Panc1 (cell line): ENCODE measurements around the gene SERGEF. TPM values are rescaled to one million over a fixed set of nuclear protein-coding genes. Genes with fewer than 3 reads are reported as not detected.
"Not testable (repeated sequence)": the region's sequence is repeated elsewhere in the genome, so short reads cannot be mapped to it uniquely, and the experiment has no call there.

Source experiments
- ATAC-seq: fragments of 200-7000 bp; cut with Tn5 transposase; 2 replicates; pipeline ENCODE4 v1.9.1; 2020; ENCODE audit warnings: mild to moderate bottlenecking, moderate library complexity
- BruUV-seq: library from RNA; stranded (reverse); fragments of 400-500 nt; replicated peaks from 2 replicates; lab custom pipeline; 2021; lab: Mats Ljungman, UMichigan
- CTCF ChIA-PET: fragments of 300-600 bp; sonication (Branson Sonifier 250); formaldehyde crosslinking; loops from one replicate; lab custom pipeline; 2022; ENCODE audit warnings: antibody characterized with exemption; lab: Charles Lee
- POLR2A ChIA-PET: fragments of 300-600 bp; sonication (Branson Sonifier 250); formaldehyde crosslinking; loops from one replicate; lab custom pipeline; 2022; ENCODE audit warnings: antibody characterized with exemption; lab: Charles Lee
- DNase-seq: peaks from one replicate; pipeline ENCODE4 v3.0.0-alpha.2; 2010; ENCODE audit warnings: low read depth, low spot score
- H3K27ac ChIP-seq: 2 replicates; pipeline ENCODE4 v1.5.1; 2011; ENCODE audit warnings: mild to moderate bottlenecking, low read length, inconsistent platforms
- H3K27me3 ChIP-seq: fragments of 200-500 bp; sonication (Bioruptor generic); 2 replicates; pipeline ENCODE4 v1.6.0; 2014; ENCODE audit warnings: low read length, inconsistent platforms; ENCODE audit not compliant: control insufficient read depth, insufficient read depth
- H3K36me3 ChIP-seq: fragments of 200-500 bp; sonication (Bioruptor generic); 2 replicates; pipeline ENCODE4 v1.5.1; 2014; ENCODE audit warnings: inconsistent platforms, mild to moderate bottlenecking, low read length, moderate library complexity; ENCODE audit not compliant: control insufficient read depth, insufficient read depth
- H3K4me1 ChIP-seq: 2 replicates; pipeline ENCODE4 v1.5.1; 2011; ENCODE audit warnings: inconsistent platforms, mild to moderate bottlenecking, low read length, moderate library complexity; ENCODE audit not compliant: control insufficient read depth, insufficient read depth
- H3K4me3 ChIP-seq, 2 experiments: 2 replicates each; pipeline ENCODE4 v1.5.1; 2011 to 2012; ENCODE audit warnings: low read depth in 2 of 2, low read length in 2 of 2, mild to moderate bottlenecking in 2 of 2, inconsistent platforms in 1 of 2, moderate library complexity in 1 of 2
- H3K9me3 ChIP-seq: fragments of 200-500 bp; sonication (Bioruptor generic); 2 replicates; pipeline ENCODE4 v1.5.1; 2014; ENCODE audit warnings: low read depth, mild to moderate bottlenecking, inconsistent platforms, low read length, moderate library complexity; ENCODE audit not compliant: control insufficient read depth, insufficient read depth
- POLR2AphosphoS5 ChIP-seq: IDR thresholded peaks from 2 replicates; pipeline ENCODE4 v1.6.1; 2012; ENCODE audit warnings: mild to moderate bottlenecking, low read depth, low read length, moderate library complexity
- REST ChIP-seq, 2 experiments: IDR thresholded peaks; 2 replicates each; pipeline ENCODE4 v1.6.1; 2011 to 2012; ENCODE audit warnings: low read depth in 2 of 2, control low read depth in 1 of 2, low read length in 1 of 2, mild to moderate bottlenecking in 1 of 2, moderate library complexity in 1 of 2; ENCODE audit not compliant: insufficient read depth in 1 of 2
- SIN3A ChIP-seq: IDR thresholded peaks from 2 replicates; pipeline ENCODE4 v1.6.1; 2012; ENCODE audit warnings: low read depth, mild to moderate bottlenecking, low read length, moderate library complexity, borderline replicate concordance; ENCODE audit not compliant: insufficient read depth
- TCF7L2 ChIP-seq: IDR thresholded peaks from 2 replicates; pipeline ENCODE4 v1.6.1; 2011; ENCODE audit warnings: mild to moderate bottlenecking, low read depth, low read length, inconsistent platforms
- in situ Hi-C: cut with HindIII; loops from 2 replicates; pipeline ENCODE4 v1.10.0; 2016; ENCODE audit warnings: low sequenced_read_pairs, low pct_unique_long_range_greater_than_20kb
- intact Hi-C: fragments of 100-400 bp; cut with micrococcal nuclease; formaldehyde crosslinking; loops from one replicate; pipeline ENCODE4 v1.10.0; 2022; ENCODE audit not compliant: unreplicated experiment
- total RNA-seq: library from RNA; stranded (reverse); gene quantifications from one replicate; pipeline ENCODE4 v1.2.1, GENCODE V29; 2021; ENCODE audit not compliant: unreplicated experiment
- TF ChIP-seq, protein P1 (sequence below): fragments of 450-650 bp; IDR thresholded peaks from 2 replicates; pipeline ENCODE4 v1.5.1; 2017; ENCODE audit warnings: mild to moderate bottlenecking

Gene SERGEF
- total RNA-seq, 1 experiment from 2014 or later: 35.5 TPM

GRCh38 chr11:17873586-17873985, 139.3 kb downstream of the SERGEF start:
- H3K36me3 ChIP-seq: no peaks in the 10 kb centered on the region
- TF ChIP-seq, protein P1, sequence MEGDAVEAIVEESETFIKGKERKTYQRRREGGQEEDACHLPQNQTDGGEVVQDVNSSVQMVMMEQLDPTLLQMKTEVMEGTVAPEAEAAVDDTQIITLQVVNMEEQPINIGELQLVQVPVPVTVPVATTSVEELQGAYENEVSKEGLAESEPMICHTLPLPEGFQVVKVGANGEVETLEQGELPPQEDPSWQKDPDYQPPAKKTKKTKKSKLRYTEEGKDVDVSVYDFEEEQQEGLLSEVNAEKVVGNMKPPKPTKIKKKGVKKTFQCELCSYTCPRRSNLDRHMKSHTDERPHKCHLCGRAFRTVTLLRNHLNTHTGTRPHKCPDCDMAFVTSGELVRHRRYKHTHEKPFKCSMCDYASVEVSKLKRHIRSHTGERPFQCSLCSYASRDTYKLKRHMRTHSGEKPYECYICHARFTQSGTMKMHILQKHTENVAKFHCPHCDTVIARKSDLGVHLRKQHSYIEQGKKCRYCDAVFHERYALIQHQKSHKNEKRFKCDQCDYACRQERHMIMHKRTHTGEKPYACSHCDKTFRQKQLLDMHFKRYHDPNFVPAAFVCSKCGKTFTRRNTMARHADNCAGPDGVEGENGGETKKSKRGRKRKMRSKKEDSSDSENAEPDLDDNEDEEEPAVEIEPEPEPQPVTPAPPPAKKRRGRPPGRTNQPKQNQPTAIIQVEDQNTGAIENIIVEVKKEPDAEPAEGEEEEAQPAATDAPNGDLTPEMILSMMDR: no peak
- TF ChIP-seq SIN3A (no peak), POLR2AphosphoS5 (no peak), REST (IDR thresholded peaks at IDR 0.05; ENCODE audit: insufficient read depth in 1 of 2, low read depth in 2 of 2, low read length in 1 of 2) (no peak), TCF7L2 (no peak)
- DNase-seq (no peak), ATAC-seq (no peak)
- ChIA-PET CTCF (interaction anchor here (0.6 to 0.8 kb wide), 2 partner anchors 143 to 173 kb away, joined by 3 to 6 read pairs; no protein-coding TSS in a partner anchor), POLR2A (interaction anchor here (0.6 kb wide), 1 partner anchor 47 kb away, joined by 5 read pairs; no protein-coding TSS in a partner anchor)
- H3K27me3 ChIP-seq: no peaks in the 10 kb centered on the region
- BruUV-seq: no TSS peak
- no peak overlapping the region for H3K27ac ChIP-seq
- intact Hi-C loops (no loop called here), in situ Hi-C loops (no loop called here)
- H3K4me1 ChIP-seq: no peaks in the 10 kb centered on the region
- H3K4me3 ChIP-seq: no peak overlapping the region
- H3K9me3 ChIP-seq: no peaks in the 10 kb centered on the region

DNA sequence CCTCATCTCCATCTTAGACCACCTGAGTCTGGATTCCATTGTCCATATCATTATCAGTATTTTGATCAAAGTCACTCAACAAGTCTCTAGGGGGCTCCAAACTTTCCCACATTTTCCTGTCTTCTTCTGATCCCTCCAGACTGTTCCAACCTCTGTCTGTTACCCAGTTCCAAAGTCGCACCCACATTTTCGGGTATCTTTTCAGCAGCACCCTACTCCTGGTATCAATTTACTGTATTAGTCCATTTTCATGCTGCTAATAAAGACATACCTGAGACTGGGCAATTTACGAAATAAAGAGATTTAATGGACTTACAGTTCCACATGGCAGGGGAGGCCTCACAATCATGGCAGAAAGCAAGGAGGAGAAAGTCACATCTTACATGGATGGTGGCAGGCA, 144.4 kb downstream of the SERGEF start:
- intact Hi-C loops, in situ Hi-C loops, BruUV-seq, POLR2A ChIA-PET, H3K9me3 ChIP-seq, DNase-seq, H3K27me3 ChIP-seq, H3K27ac ChIP-seq, H3K36me3 ChIP-seq, ATAC-seq, H3K4me3 ChIP-seq, CTCF ChIA-PET, H3K4me1 ChIP-seq: not testable (repeated sequence)

GRCh38 chr11:17867341-17867740, 145.5 kb downstream of the SERGEF start:
- no peak for ATAC-seq
- BruUV-seq: no TSS peak
- CTCF ChIA-PET: no interaction called here
- intact Hi-C loops (no loop called here), in situ Hi-C loops (no loop called here)
- Histone ChIP-seq H3K4me3 (no peak overlapping the region), H3K4me1 (no peaks in the 10 kb centered on the region), H3K27ac (no peak overlapping the region), H3K27me3 (no peaks in the 10 kb centered on the region), H3K9me3 (no peaks in the 10 kb centered on the region), H3K36me3 (no peaks in the 10 kb centered on the region)
- TF ChIP-seq, protein P1: no peak
- TF ChIP-seq POLR2AphosphoS5 (no peak), REST (IDR thresholded peaks at IDR 0.05; ENCODE audit: insufficient read depth in 1 of 2, low read depth in 2 of 2, low read length in 1 of 2) (no peak), TCF7L2 (no peak), SIN3A (no peak)
- POLR2A ChIA-PET: no interaction called here
- no peak for DNase-seq
